Panc1 (cell line): ENCODE measurements around the gene EIF3L.

Experiments
- POLR2AphosphoS5 ChIP-seq: IDR thresholded peaks from 2 replicates; pipeline ENCODE4 v1.6.1; 2012; ENCODE audit warnings: mild to moderate bottlenecking, low read depth, low read length, moderate library complexity
- TCF7L2 ChIP-seq: IDR thresholded peaks from 2 replicates; pipeline ENCODE4 v1.6.1; 2011; ENCODE audit warnings: mild to moderate bottlenecking, low read depth, low read length, inconsistent platforms
- TF ChIP-seq, protein P1 (sequence below): fragments of 450-650 bp; IDR thresholded peaks from 2 replicates; pipeline ENCODE4 v1.5.1; 2017; ENCODE audit warnings: mild to moderate bottlenecking
- TF ChIP-seq, protein P2 (sequence below), 2 experiments: IDR thresholded peaks; 2 replicates each; pipeline ENCODE4 v1.6.1; 2011 to 2012; ENCODE audit warnings: low read depth in 2 of 2, control low read depth in 1 of 2, low read length in 1 of 2, mild to moderate bottlenecking in 1 of 2, moderate library complexity in 1 of 2; ENCODE audit not compliant: insufficient read depth in 1 of 2

DNA sequence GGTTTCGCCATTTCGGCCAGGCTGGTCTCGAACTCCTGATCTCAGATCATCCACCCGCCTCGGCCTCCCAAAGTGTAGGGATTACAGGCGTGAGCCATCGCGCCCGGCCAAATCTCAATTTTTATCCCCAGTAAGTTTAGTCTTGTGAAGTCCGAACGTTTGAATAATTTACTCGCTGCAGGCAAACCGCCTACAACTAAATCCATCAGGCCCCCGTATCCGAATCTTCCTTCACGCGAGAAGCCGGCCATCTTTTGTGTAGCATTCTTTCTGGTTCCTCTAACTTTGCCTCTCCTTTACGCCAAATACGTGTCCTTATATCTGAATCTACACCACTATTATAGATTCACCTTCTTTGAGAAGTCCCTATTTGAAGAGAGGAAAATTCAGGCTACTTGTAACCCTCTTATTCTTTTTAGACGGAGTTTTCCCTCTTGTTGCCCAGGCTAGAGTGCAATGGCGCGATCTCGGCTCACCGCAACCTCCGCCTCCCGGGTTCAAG is 581 bp upstream of the EIF3L start:
- TF ChIP-seq, protein P1, sequence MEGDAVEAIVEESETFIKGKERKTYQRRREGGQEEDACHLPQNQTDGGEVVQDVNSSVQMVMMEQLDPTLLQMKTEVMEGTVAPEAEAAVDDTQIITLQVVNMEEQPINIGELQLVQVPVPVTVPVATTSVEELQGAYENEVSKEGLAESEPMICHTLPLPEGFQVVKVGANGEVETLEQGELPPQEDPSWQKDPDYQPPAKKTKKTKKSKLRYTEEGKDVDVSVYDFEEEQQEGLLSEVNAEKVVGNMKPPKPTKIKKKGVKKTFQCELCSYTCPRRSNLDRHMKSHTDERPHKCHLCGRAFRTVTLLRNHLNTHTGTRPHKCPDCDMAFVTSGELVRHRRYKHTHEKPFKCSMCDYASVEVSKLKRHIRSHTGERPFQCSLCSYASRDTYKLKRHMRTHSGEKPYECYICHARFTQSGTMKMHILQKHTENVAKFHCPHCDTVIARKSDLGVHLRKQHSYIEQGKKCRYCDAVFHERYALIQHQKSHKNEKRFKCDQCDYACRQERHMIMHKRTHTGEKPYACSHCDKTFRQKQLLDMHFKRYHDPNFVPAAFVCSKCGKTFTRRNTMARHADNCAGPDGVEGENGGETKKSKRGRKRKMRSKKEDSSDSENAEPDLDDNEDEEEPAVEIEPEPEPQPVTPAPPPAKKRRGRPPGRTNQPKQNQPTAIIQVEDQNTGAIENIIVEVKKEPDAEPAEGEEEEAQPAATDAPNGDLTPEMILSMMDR: no peak
- no peak for TF ChIP-seq POLR2AphosphoS5
- TF ChIP-seq, protein P2, sequence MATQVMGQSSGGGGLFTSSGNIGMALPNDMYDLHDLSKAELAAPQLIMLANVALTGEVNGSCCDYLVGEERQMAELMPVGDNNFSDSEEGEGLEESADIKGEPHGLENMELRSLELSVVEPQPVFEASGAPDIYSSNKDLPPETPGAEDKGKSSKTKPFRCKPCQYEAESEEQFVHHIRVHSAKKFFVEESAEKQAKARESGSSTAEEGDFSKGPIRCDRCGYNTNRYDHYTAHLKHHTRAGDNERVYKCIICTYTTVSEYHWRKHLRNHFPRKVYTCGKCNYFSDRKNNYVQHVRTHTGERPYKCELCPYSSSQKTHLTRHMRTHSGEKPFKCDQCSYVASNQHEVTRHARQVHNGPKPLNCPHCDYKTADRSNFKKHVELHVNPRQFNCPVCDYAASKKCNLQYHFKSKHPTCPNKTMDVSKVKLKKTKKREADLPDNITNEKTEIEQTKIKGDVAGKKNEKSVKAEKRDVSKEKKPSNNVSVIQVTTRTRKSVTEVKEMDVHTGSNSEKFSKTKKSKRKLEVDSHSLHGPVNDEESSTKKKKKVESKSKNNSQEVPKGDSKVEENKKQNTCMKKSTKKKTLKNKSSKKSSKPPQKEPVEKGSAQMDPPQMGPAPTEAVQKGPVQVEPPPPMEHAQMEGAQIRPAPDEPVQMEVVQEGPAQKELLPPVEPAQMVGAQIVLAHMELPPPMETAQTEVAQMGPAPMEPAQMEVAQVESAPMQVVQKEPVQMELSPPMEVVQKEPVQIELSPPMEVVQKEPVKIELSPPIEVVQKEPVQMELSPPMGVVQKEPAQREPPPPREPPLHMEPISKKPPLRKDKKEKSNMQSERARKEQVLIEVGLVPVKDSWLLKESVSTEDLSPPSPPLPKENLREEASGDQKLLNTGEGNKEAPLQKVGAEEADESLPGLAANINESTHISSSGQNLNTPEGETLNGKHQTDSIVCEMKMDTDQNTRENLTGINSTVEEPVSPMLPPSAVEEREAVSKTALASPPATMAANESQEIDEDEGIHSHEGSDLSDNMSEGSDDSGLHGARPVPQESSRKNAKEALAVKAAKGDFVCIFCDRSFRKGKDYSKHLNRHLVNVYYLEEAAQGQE (IDR thresholded peaks at IDR 0.05; ENCODE audit: insufficient read depth in 1 of 2, low read depth in 2 of 2, low read length in 1 of 2): no peak
- no peak for TF ChIP-seq TCF7L2
